Activated gamma-delta T cell (primary cell): ENCODE data around the gene MOB1A.

Experiments
- DNase-seq: peaks from one replicate; lab custom pipeline; 2025; lab: John Stamatoyannopoulos, UW

Gene MOB1A

GRCh38 chr2:74103763-74104162, 74.9 kb downstream of the MOB1A start:
- no peak for DNase-seq
